GM18511 (cell line): ENCODE data around the gene ANKRD55.
A peak's percentile ranks its signal among the peaks of the same experiment; 100 is the strongest.
"Not testable (repeated sequence)": the region's sequence is repeated elsewhere in the genome, so short reads cannot be mapped to it uniquely, and the experiment has no call there.

Source experiments
- ATAC-seq: cut with Tn5 transposase; IDR thresholded peaks from one replicate; pipeline ENCODE4 v1.9.1; 2021; ENCODE audit warnings: mild to moderate bottlenecking, moderate library complexity; ENCODE audit not compliant: unreplicated experiment

ANKRD55 gene

GRCh38 chr5:56170557-56170956 lies 62.6 kb downstream of the ANKRD55 start:
- ATAC-seq = no peak

- no peak for ATAC-seq
Observed at GRCh38 chr5:56169949-56170348, 63.2 kb downstream of the ANKRD55 start.

GRCh38 chr5:56169281-56169680 lies 63.8 kb downstream of the ANKRD55 start:
- ATAC-seq = no peak

GRCh38 chr5:56168066-56168478 lies 65.1 kb downstream of the ANKRD55 start:
- ATAC-seq = no peak

- no peak for ATAC-seq
Observed at GRCh38 chr5:56167519-56167918, 65.6 kb downstream of the ANKRD55 start.

GRCh38 chr5:56166671-56167385 lies 66.3 kb downstream of the ANKRD55 start:
- ATAC-seq = no peak

GRCh38 chr5:56164376-56164775 lies 68.8 kb downstream of the ANKRD55 start:
- no peak for ATAC-seq

GRCh38 chr5:56161927-56162326 lies 71.2 kb downstream of the ANKRD55 start:
- ATAC-seq = no peak

GRCh38 chr5:56161439-56161823 lies 71.7 kb downstream of the ANKRD55 start:
- no peak for ATAC-seq

GRCh38 chr5:56160723-56161438 lies 72.2 kb downstream of the ANKRD55 start:
- ATAC-seq = no peak

- ATAC-seq = no peak
Observed at GRCh38 chr5:56159521-56159947, 73.6 kb downstream of the ANKRD55 start.

GRCh38 chr5:56158331-56158960 lies 74.7 kb downstream of the ANKRD55 start:
- no peak for ATAC-seq

- ATAC-seq = not testable (repeated sequence)
Observed at GRCh38 chr5:56157191-56157621, 75.9 kb downstream of the ANKRD55 start.

- peak; percentile 59 for ATAC-seq
Observed at GRCh38 chr5:56156585-56157190, 76.4 kb downstream of the ANKRD55 start.

GRCh38 chr5:56155992-56156584 lies 77.0 kb downstream of the ANKRD55 start:
- ATAC-seq = peak; percentile 15

GRCh38 chr5:56154732-56155484 lies 78.2 kb downstream of the ANKRD55 start:
- peak; percentile 48 for ATAC-seq

GRCh38 chr5:56152437-56152836 lies 80.7 kb downstream of the ANKRD55 start:
- peak; percentile 32 for ATAC-seq

- not testable (repeated sequence) for ATAC-seq
Observed at GRCh38 chr5:56150756-56151155, 82.4 kb downstream of the ANKRD55 start.

GRCh38 chr5:56148453-56148971 lies 84.6 kb downstream of the ANKRD55 start:
- peak; percentile 88 for ATAC-seq

GRCh38 chr5:56147659-56148230 lies 85.4 kb downstream of the ANKRD55 start:
- no peak for ATAC-seq
